GM23338 (cell line): Measurements from ENCODE around the gene EPHB1. TPM values are rescaled to one million over a fixed set of nuclear protein-coding genes. Genes with fewer than 3 reads are reported as not detected.

Experiments used
- ATAC-seq: fragments of 200-7000 bp; cut with Tn5 transposase; 3 replicates; pipeline ENCODE4 v1.9.1; 2020
- DNase-seq: peaks from one replicate; pipeline ENCODE4 v3.0.0-alpha.2; 2015; ENCODE audit warnings: low spot score
- H2AFZ ChIP-seq: fragments of 200-600 bp; sonication (generic); 2 replicates; pipeline ENCODE4 v1.8.0; 2016; ENCODE audit warnings: antibody characterized with exemption, mild to moderate bottlenecking, moderate library complexity
- H3F3A ChIP-seq: fragments of 200-600 bp; sonication (generic); replicated peaks from 2 replicates; pipeline ENCODE4 v1.8.0; 2017; ENCODE audit warnings: antibody characterized with exemption, mixed run types, low read depth
- H3K27ac ChIP-seq: fragments of 200-600 bp; sonication (generic); 2 replicates; pipeline ENCODE4 v1.6.1; 2016; ENCODE audit warnings: low read depth
- H3K27me3 ChIP-seq: fragments of 200-600 bp; sonication (generic); 2 replicates; pipeline ENCODE4 v1.8.0; 2016; ENCODE audit warnings: mild to moderate bottlenecking, mixed run types, moderate library complexity; ENCODE audit not compliant: insufficient read depth
- H3K36me3 ChIP-seq: fragments of 200-600 bp; sonication (generic); 2 replicates; pipeline ENCODE4 v1.8.0; 2016; ENCODE audit warnings: mild to moderate bottlenecking; ENCODE audit not compliant: insufficient read depth
- H3K4me1 ChIP-seq: fragments of 200-600 bp; sonication (generic); 2 replicates; pipeline ENCODE4 v1.8.0; 2016; ENCODE audit warnings: mild to moderate bottlenecking, moderate library complexity; ENCODE audit not compliant: insufficient read depth
- H3K4me2 ChIP-seq: fragments of 200-600 bp; sonication (generic); 2 replicates; pipeline ENCODE4 v1.7.1; 2017; ENCODE audit warnings: mixed run types
- H3K4me3 ChIP-seq: fragments of 200-600 bp; sonication (generic); 2 replicates; pipeline ENCODE4 v1.6.1; 2016; ENCODE audit warnings: mixed run types
- H3K79me2 ChIP-seq: fragments of 200-600 bp; sonication (generic); replicated peaks from 2 replicates; pipeline ENCODE4 v1.8.0; 2017; ENCODE audit warnings: mild to moderate bottlenecking; ENCODE audit not compliant: insufficient read depth
- H3K9me2 ChIP-seq: fragments of 200-600 bp; sonication (generic); 2 replicates; pipeline ENCODE4 v1.8.0; 2017; ENCODE audit not compliant: insufficient read depth
- H4K20me1 ChIP-seq: fragments of 200-600 bp; sonication (generic); replicated peaks from 2 replicates; pipeline ENCODE4 v1.8.0; 2017; ENCODE audit warnings: mild to moderate bottlenecking; ENCODE audit not compliant: insufficient read depth
- H3K27ac Mint-ChIP-seq: 2 replicates; pipeline ENCODE4 v1.8.0; 2020; ENCODE audit warnings: inconsistent platforms, mild to moderate bottlenecking, moderate library complexity, mixed read lengths
- H3K27me3 Mint-ChIP-seq: 3 replicates; pipeline ENCODE4 v1.8.0; 2022; ENCODE audit warnings: low read depth, mild to moderate bottlenecking, moderate library complexity, mixed read lengths, inconsistent platforms; ENCODE audit not compliant: insufficient read depth, poor library complexity
- H3K36me3 Mint-ChIP-seq: 3 replicates; pipeline ENCODE4 v1.8.0; 2021; ENCODE audit warnings: low read depth, mild to moderate bottlenecking, inconsistent platforms, moderate library complexity, mixed read lengths
- H3K4me1 Mint-ChIP-seq: 3 replicates; pipeline ENCODE4 v1.8.0; 2020; ENCODE audit warnings: mild to moderate bottlenecking, inconsistent platforms, mixed read lengths
- H3K4me3 Mint-ChIP-seq: 3 replicates; pipeline ENCODE4 v1.8.0; 2021; ENCODE audit warnings: moderate library complexity, mild to moderate bottlenecking, inconsistent platforms, mixed read lengths
- H3K9me3 Mint-ChIP-seq: 3 replicates; pipeline ENCODE4 v1.8.0; 2020; ENCODE audit warnings: moderate library complexity, mild to moderate bottlenecking, inconsistent platforms, mixed read lengths
- CREB1 ChIP-seq: fragments of 250-450 bp; sonication (Bioruptor Pico); IDR thresholded peaks from 2 replicates; pipeline ENCODE4 v1.5.0; 2020; ENCODE audit warnings: low read depth, mild to moderate bottlenecking, moderate library complexity
- EZH2 ChIP-seq: fragments of 200-600 bp; sonication (generic); IDR thresholded peaks from one replicate; pipeline ENCODE4 v1.8.0; 2017; ENCODE audit warnings: antibody characterized with exemption, mild to moderate bottlenecking, low read depth; ENCODE audit not compliant: unreplicated experiment
- EZH2phosphoT487 ChIP-seq: fragments of 200-600 bp; sonication (generic); IDR thresholded peaks from one replicate; pipeline ENCODE4 v1.8.1; 2018; ENCODE audit warnings: antibody characterized with exemption; ENCODE audit not compliant: unreplicated experiment
- JUNB ChIP-seq: IDR thresholded peaks from one replicate; pipeline ENCODE4 v1.6.1; 2016; ENCODE audit warnings: antibody characterized with exemption; ENCODE audit not compliant: unreplicated experiment
- NANOG ChIP-seq: IDR thresholded peaks from 2 replicates; pipeline ENCODE4 v1.6.1; 2016; ENCODE audit warnings: antibody characterized with exemption, borderline replicate concordance
- POLR2AphosphoS5 ChIP-seq: IDR thresholded peaks from 2 replicates; pipeline ENCODE4 v1.6.1; 2016; ENCODE audit warnings: antibody characterized with exemption, low read depth
- STAT1 ChIP-seq: IDR thresholded peaks from one replicate; pipeline ENCODE4 v1.6.1; 2016; ENCODE audit warnings: antibody characterized with exemption; ENCODE audit not compliant: unreplicated experiment
- ZNF114 ChIP-seq: fragments of 250-450 bp; sonication (Bioruptor Pico); IDR thresholded peaks from 2 replicates; pipeline ENCODE4 v1.5.0; 2020; ENCODE audit warnings: mild to moderate bottlenecking, moderate library complexity
- ZNF331 ChIP-seq: fragments of 250-450 bp; sonication (Bioruptor Pico); IDR thresholded peaks from 2 replicates; pipeline ENCODE4 v1.5.0; 2020; ENCODE audit warnings: low read depth, mild to moderate bottlenecking, moderate library complexity
- long read RNA-seq: library from polyadenylated mRNA; unstranded; transcript quantifications from one replicate; pipeline ENCODE4 v2.0.0, GENCODE V29; 2020; ENCODE audit not compliant: unreplicated experiment
- polyA plus RNA-seq: library from polyadenylated mRNA; unstranded; fragments of >200 nt; fragmentation: Nextera tagmentation; extraction: Ambion mirVana; gene quantifications from 2 replicates; pipeline ENCODE4 v1.2.1, GENCODE V29; 2016
- total RNA-seq: library from RNA; depleted of rRNA; stranded (reverse); fragments of >200 nt; shearing (Covaris generic); gene quantifications from 2 replicates; pipeline ENCODE4 v1.2.3, GENCODE V29; 2014; rRNA removed
- TF ChIP-seq, protein P1 (sequence below): IDR thresholded peaks from 2 replicates; pipeline ENCODE4 v1.6.1; 2016; ENCODE audit warnings: antibody characterized with exemption
- TF ChIP-seq, protein P2 (sequence below): fragments of 250-450 bp; sonication (Bioruptor Pico); IDR thresholded peaks from 2 replicates; pipeline ENCODE4 v1.5.0; 2020; ENCODE audit warnings: mild to moderate bottlenecking, moderate library complexity
- TF ChIP-seq, protein P3 (sequence below), 2 experiments: fragments of 200-600 bp in 1 of 2; sonication (generic) in 1 of 2; conservative IDR thresholded peaks; 2 replicates each; pipeline versions ENCODE4 v1.5.1 to v1.6.1; 2016 to 2017; ENCODE audit warnings: antibody characterized with exemption in 2 of 2, low read depth in 2 of 2, mild to moderate bottlenecking in 2 of 2, moderate library complexity in 1 of 2
- TF ChIP-seq, protein P4 (sequence below): IDR thresholded peaks from one replicate; pipeline ENCODE4 v1.6.1; 2018; ENCODE audit warnings: antibody characterized with exemption; ENCODE audit not compliant: unreplicated experiment

Gene EPHB1
- 5.2 and 5.6 TPM in 2 replicates for total RNA-seq
- 2.7 and 3.1 TPM in 2 replicates for polyA plus RNA-seq
- long read RNA-seq, partial matches to known transcripts = 1 of 4 reads
- long read RNA-seq, other reads (novel, unspliced or antisense) = 3 of 4 reads

DNA sequence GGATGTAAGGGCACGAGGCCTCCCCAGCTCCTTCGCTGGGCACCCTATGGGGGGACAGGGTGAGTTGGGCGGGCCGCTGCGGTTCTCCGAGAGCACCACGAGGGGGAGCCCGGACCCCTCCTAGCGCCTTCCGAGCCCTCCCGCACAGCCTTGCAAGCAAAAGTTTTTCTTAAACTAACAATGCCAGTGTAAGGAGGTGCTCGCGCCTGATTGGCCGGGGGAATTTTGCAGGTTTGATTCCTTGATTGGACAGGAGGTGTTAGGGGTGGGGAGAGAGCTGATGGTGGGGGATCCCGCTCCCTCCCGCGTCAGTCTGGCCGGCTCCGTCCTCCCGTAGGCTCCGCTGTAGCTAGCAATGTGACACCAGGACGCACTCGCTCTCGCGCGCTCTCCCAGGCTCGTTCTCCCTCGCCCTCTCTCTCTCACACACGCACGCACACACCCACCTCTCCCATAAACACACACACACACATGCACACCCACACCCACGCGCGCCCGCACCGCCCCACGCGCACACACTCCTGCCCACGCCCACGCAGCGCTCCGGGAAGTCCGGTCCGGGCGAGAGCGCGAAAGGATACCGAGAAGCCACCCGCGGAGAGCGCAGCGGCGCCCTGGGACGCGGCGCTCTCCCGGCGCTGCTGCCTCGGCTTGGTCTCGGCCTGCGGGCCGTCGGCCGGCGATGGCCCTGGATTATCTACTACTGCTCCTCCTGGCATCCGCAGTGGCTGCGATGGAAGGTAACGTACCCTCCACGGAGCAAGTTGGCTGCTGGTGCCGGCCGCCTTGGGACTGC, at the start of gene EPHB1:
EPHB1 (plus strand) TSS at position 311 of the 796 bp plus-strand sequence.
- H3K27me3 ChIP-seq = peaks cover 47% of the 10 kb centered on the region
- TF ChIP-seq JUNB (no peak), EZH2 (no peak), POLR2AphosphoS5 (peak; percentile 93), ZNF114 (CRISPR knock-in tag) (no peak; the same call in 1 of the 2 replicates), ZNF331 (CRISPR knock-in tag) (no peak), CREB1 (CRISPR knock-in tag) (no peak; the same call in 1 of the 2 replicates), STAT1 (no peak), EZH2phosphoT487 (no peak), NANOG (no peak)
- TF ChIP-seq, protein P1, sequence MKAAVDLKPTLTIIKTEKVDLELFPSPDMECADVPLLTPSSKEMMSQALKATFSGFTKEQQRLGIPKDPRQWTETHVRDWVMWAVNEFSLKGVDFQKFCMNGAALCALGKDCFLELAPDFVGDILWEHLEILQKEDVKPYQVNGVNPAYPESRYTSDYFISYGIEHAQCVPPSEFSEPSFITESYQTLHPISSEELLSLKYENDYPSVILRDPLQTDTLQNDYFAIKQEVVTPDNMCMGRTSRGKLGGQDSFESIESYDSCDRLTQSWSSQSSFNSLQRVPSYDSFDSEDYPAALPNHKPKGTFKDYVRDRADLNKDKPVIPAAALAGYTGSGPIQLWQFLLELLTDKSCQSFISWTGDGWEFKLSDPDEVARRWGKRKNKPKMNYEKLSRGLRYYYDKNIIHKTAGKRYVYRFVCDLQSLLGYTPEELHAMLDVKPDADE = no peak
- TF ChIP-seq, protein P2, sequence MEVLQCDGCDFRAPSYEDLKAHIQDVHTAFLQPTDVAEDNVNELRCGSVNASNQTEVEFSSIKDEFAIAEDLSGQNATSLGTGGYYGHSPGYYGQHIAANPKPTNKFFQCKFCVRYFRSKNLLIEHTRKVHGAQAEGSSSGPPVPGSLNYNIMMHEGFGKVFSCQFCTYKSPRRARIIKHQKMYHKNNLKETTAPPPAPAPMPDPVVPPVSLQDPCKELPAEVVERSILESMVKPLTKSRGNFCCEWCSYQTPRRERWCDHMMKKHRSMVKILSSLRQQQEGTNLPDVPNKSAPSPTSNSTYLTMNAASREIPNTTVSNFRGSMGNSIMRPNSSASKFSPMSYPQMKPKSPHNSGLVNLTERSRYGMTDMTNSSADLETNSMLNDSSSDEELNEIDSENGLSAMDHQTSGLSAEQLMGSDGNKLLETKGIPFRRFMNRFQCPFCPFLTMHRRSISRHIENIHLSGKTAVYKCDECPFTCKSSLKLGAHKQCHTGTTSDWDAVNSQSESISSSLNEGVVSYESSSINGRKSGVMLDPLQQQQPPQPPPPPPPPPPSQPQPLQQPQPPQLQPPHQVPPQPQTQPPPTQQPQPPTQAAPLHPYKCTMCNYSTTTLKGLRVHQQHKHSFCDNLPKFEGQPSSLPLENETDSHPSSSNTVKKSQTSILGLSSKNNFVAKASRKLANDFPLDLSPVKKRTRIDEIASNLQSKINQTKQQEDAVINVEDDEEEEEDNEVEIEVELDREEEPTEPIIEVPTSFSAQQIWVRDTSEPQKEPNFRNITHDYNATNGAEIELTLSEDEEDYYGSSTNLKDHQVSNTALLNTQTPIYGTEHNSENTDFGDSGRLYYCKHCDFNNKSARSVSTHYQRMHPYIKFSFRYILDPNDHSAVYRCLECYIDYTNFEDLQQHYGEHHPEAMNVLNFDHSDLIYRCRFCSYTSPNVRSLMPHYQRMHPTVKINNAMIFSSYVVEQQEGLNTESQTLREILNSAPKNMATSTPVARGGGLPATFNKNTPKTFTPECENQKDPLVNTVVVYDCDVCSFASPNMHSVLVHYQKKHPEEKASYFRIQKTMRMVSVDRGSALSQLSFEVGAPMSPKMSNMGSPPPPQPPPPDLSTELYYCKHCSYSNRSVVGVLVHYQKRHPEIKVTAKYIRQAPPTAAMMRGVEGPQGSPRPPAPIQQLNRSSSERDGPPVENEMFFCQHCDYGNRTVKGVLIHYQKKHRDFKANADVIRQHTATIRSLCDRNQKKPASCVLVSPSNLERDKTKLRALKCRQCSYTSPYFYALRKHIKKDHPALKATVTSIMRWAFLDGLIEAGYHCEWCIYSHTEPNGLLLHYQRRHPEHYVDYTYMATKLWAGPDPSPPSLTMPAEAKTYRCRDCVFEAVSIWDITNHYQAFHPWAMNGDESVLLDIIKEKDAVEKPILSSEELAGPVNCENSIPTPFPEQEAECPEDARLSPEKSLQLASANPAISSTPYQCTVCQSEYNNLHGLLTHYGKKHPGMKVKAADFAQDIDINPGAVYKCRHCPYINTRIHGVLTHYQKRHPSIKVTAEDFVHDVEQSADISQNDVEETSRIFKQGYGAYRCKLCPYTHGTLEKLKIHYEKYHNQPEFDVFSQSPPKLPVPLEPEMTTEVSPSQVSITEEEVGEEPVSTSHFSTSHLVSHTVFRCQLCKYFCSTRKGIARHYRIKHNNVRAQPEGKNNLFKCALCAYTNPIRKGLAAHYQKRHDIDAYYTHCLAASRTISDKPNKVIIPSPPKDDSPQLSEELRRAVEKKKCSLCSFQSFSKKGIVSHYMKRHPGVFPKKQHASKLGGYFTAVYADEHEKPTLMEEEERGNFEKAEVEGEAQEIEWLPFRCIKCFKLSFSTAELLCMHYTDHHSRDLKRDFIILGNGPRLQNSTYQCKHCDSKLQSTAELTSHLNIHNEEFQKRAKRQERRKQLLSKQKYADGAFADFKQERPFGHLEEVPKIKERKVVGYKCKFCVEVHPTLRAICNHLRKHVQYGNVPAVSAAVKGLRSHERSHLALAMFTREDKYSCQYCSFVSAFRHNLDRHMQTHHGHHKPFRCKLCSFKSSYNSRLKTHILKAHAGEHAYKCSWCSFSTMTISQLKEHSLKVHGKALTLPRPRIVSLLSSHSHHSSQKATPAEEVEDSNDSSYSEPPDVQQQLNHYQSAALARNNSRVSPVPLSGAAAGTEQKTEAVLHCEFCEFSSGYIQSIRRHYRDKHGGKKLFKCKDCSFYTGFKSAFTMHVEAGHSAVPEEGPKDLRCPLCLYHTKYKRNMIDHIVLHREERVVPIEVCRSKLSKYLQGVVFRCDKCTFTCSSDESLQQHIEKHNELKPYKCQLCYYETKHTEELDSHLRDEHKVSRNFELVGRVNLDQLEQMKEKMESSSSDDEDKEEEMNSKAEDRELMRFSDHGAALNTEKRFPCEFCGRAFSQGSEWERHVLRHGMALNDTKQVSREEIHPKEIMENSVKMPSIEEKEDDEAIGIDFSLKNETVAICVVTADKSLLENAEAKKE = no peak
- TF ChIP-seq, protein P3, sequence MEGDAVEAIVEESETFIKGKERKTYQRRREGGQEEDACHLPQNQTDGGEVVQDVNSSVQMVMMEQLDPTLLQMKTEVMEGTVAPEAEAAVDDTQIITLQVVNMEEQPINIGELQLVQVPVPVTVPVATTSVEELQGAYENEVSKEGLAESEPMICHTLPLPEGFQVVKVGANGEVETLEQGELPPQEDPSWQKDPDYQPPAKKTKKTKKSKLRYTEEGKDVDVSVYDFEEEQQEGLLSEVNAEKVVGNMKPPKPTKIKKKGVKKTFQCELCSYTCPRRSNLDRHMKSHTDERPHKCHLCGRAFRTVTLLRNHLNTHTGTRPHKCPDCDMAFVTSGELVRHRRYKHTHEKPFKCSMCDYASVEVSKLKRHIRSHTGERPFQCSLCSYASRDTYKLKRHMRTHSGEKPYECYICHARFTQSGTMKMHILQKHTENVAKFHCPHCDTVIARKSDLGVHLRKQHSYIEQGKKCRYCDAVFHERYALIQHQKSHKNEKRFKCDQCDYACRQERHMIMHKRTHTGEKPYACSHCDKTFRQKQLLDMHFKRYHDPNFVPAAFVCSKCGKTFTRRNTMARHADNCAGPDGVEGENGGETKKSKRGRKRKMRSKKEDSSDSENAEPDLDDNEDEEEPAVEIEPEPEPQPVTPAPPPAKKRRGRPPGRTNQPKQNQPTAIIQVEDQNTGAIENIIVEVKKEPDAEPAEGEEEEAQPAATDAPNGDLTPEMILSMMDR (conservative IDR thresholded peaks at IDR 0.05; ENCODE audit: low read depth in 2 of 2) = peak; percentile 86 to 93
- TF ChIP-seq, protein P4, sequence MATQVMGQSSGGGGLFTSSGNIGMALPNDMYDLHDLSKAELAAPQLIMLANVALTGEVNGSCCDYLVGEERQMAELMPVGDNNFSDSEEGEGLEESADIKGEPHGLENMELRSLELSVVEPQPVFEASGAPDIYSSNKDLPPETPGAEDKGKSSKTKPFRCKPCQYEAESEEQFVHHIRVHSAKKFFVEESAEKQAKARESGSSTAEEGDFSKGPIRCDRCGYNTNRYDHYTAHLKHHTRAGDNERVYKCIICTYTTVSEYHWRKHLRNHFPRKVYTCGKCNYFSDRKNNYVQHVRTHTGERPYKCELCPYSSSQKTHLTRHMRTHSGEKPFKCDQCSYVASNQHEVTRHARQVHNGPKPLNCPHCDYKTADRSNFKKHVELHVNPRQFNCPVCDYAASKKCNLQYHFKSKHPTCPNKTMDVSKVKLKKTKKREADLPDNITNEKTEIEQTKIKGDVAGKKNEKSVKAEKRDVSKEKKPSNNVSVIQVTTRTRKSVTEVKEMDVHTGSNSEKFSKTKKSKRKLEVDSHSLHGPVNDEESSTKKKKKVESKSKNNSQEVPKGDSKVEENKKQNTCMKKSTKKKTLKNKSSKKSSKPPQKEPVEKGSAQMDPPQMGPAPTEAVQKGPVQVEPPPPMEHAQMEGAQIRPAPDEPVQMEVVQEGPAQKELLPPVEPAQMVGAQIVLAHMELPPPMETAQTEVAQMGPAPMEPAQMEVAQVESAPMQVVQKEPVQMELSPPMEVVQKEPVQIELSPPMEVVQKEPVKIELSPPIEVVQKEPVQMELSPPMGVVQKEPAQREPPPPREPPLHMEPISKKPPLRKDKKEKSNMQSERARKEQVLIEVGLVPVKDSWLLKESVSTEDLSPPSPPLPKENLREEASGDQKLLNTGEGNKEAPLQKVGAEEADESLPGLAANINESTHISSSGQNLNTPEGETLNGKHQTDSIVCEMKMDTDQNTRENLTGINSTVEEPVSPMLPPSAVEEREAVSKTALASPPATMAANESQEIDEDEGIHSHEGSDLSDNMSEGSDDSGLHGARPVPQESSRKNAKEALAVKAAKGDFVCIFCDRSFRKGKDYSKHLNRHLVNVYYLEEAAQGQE = no peak
- ATAC-seq (peak; percentile 83), DNase-seq (peak; percentile 98)
- no peaks in the 10 kb centered on the region for H3K36me3 ChIP-seq
- H3K4me3 ChIP-seq = peak within 1 kb of the TSS; percentile 81
- H2AFZ ChIP-seq = peak within 1 kb of the TSS; percentile 96
- peaks cover 12% of the 10 kb centered on the region for H3K4me1 ChIP-seq
- H3K4me2 ChIP-seq = peak within 1 kb of the TSS; percentile 99
- peaks cover 43% of the 10 kb centered on the region for H3K27me3 Mint-ChIP-seq
- H3K9me3 Mint-ChIP-seq = no peaks in the 10 kb centered on the region
- H3K36me3 Mint-ChIP-seq = no peaks in the 10 kb centered on the region; the same call in 2 of the 3 replicates
- no peaks in the 10 kb centered on the region for H4K20me1 ChIP-seq
- peak within 1 kb of the TSS; percentile 94 for H3K4me3 Mint-ChIP-seq
- no peak within 1 kb of the TSS for H3K27ac ChIP-seq
- no peaks in the 10 kb centered on the region for H3F3A ChIP-seq
- H3K79me2 ChIP-seq = no peaks in the 10 kb centered on the region
- no peaks in the 10 kb centered on the region for H3K9me2 ChIP-seq
- H3K27ac Mint-ChIP-seq = peak within 1 kb of the TSS; percentile 84; the same call in 1 of the 2 replicates
- peaks cover 27% of the 10 kb centered on the region for H3K4me1 Mint-ChIP-seq
